EH (cell line): ENCODE data around the gene FBXO27.
"Not testable (repeated sequence)": the region's sequence is repeated elsewhere in the genome, so short reads cannot be mapped to it uniquely, and the experiment has no call there.

Experiments
- DNase-seq: peaks from one replicate; pipeline ENCODE4 v3.0.0-alpha.2; 2015; ENCODE audit warnings: low read depth

The FBXO27 gene

GRCh38 chr19:39038098-39038497, 5.7 kb upstream of the FBXO27 start:
- DNase-seq = peak; percentile 61

GRCh38 chr19:39037194-39037593, 4.8 kb upstream of the FBXO27 start:
- DNase-seq = no peak

GRCh38 chr19:39036581-39036980, 4.2 kb upstream of the FBXO27 start:
- DNase-seq = no peak

GRCh38 chr19:39031368-39032062, 834 bp downstream of the FBXO27 start:
- peak; percentile 82 for DNase-seq

GRCh38 chr19:39030854-39031367, 1.4 kb downstream of the FBXO27 start:
- DNase-seq = peak; percentile 6

- no peak for DNase-seq
These were observed 7.3 kb downstream of the FBXO27 start for GRCh38 chr19:39024875-39025641.

- DNase-seq = no peak
These were observed 11.3 kb downstream of the FBXO27 start for GRCh38 chr19:39021063-39021462.

GRCh38 chr19:39017646-39018045, 14.7 kb downstream of the FBXO27 start:
- DNase-seq = no peak

GRCh38 chr19:39017026-39017425, 15.3 kb downstream of the FBXO27 start:
- DNase-seq = no peak

- DNase-seq = peak; percentile 17
These were observed 18.3 kb downstream of the FBXO27 start for GRCh38 chr19:39014037-39014436.

GRCh38 chr19:39009001-39009400, 23.3 kb downstream of the FBXO27 start:
- DNase-seq = no peak

GRCh38 chr19:39008137-39008536, 24.2 kb downstream of the FBXO27 start:
- no peak for DNase-seq

GRCh38 chr19:39007096-39007495, 25.3 kb downstream of the FBXO27 start:
- DNase-seq = no peak

- no peak for DNase-seq
These were observed 27.9 kb downstream of the FBXO27 start for GRCh38 chr19:39004403-39004802.

- no peak for DNase-seq
These were observed 28.6 kb downstream of the FBXO27 start for GRCh38 chr19:39003796-39004195.

- DNase-seq = no peak
These were observed 29.2 kb downstream of the FBXO27 start for GRCh38 chr19:39003188-39003587.

- no peak for DNase-seq
These were observed 31.3 kb downstream of the FBXO27 start for GRCh38 chr19:39001041-39001440.

GRCh38 chr19:38997576-38997975, 34.8 kb downstream of the FBXO27 start:
- DNase-seq = not testable (repeated sequence)

- peak; percentile 85 for DNase-seq
These were observed 39.1 kb downstream of the FBXO27 start for GRCh38 chr19:38993271-38993670.

GRCh38 chr19:38990949-38991697, 41.2 kb downstream of the FBXO27 start:
- peak; percentile 70 for DNase-seq

- DNase-seq = not testable (repeated sequence)
These were observed 42.7 kb downstream of the FBXO27 start for GRCh38 chr19:38989614-38990013.

GRCh38 chr19:38989066-38989605, 43.2 kb downstream of the FBXO27 start:
- peak; percentile 27 for DNase-seq
